Adrenal gland (tissue), 5 donors: Measurements from ENCODE around the gene ENTR1.

Experiments used
- CTCF ChIP-seq, 6 experiments: fragments of 450-650 bp in 4 of 6; fragments of 200-600 bp in 2 of 6; sonication (generic) in 1 of 6; IDR thresholded peaks; 1 replicate in 5 of 6; 2 replicates in 1 of 6; pipeline versions ENCODE4 v1.5.1 to v1.8.0; 2016 to 2021; ENCODE audit warnings: antibody characterized with exemption in 6 of 6, mild to moderate bottlenecking in 2 of 6, moderate library complexity in 1 of 6
- POLR2A ChIP-seq, 2 donors: fragments of 450-650 bp; IDR thresholded peaks; one replicate each; pipeline ENCODE4 v1.6.1; 2017; ENCODE audit warnings: antibody characterized with exemption in 2 of 2, mild to moderate bottlenecking in 2 of 2, moderate library complexity in 1 of 2
- donor health status: DM: no; HTN: no; CAD: no.

DNA sequence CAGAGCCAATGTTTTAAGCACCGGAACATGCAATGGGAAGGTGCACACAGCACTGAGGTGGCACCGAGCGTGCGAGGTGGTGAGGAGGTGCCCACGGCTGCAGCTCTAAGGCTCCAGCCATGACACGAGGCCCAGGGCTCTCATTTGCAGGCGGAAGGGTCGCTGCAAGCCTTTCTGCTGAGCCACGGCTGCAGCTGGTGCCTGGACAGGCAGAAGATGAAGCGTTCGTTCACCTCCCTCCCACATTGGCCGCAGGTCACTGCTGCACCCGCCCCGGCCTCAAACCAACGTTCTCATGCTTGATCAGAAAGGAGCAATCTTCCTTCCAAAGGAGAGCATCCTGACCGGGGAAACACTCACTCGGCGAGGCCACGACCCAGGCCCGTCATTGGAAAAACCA, 33.7 kb upstream of the ENTR1 start:
- TF ChIP-seq CTCF (IDR thresholded peaks at IDR 0.05) (no peak), POLR2A (IDR thresholded peaks at IDR 0.05) (no peak)
